K562 (cell line): Measurements from ENCODE around the gene SLC7A11.

Experiments used
- BHLHE40 ChIP-seq: IDR thresholded peaks from 2 replicates; pipeline ENCODE4 v1.6.1; 2011; ENCODE audit warnings: low read length, improper control_type of control experiment
- BRCA1 ChIP-seq, 2 experiments: fragments of 450-650 bp in 1 of 2; sonication (generic) in 1 of 2; formaldehyde crosslinking in 1 of 2; IDR thresholded peaks; 2 replicates each; pipeline versions ENCODE4 v1.5.0 to v1.6.1; 2017 to 2020; ENCODE audit warnings: mild to moderate bottlenecking in 1 of 2, missing genetic modification reagents in 1 of 2
- TF ChIP-seq, protein P1 (sequence below), 3 experiments: IDR thresholded peaks in 2 of 3; conservative IDR thresholded peaks in 1 of 3; 2 replicates each; pipeline ENCODE4 v1.5.1; 2011 to 2012; ENCODE audit warnings: low read length in 3 of 3, mild to moderate bottlenecking in 3 of 3, control low read depth in 2 of 3, improper control_type of control experiment in 1 of 3, inconsistent platforms in 1 of 3, low read depth in 1 of 3, mixed read lengths in 1 of 3, moderate library complexity in 1 of 3; ENCODE audit not compliant: insufficient read depth in 2 of 3

DNA sequence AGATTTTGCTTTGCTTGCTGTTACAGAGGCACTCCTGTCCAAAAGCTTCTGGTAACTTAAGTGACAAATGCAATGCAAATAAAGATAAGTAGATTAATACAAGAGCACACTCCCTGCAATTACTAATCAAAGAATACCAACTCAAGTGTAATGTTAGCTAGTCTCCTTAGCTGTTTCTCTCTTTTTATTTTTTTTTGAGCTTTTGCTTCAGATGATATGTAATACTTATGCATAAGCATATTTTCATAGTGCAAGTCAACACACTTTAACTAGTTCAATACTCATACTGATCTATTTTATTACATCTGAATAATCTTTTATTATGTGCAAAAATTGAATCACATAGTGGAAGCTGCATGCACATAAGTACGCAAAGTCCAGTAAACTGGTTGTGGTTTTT, 2.7 kb downstream of the SLC7A11 start:
- no peak for TF ChIP-seq BHLHE40
- no peak for TF ChIP-seq BRCA1 (IDR thresholded peaks at IDR 0.05)
- no peak for TF ChIP-seq BRCA1 (CRISPR knock-in tag; IDR thresholded peaks at IDR 0.05)
- TF ChIP-seq, protein P1, sequence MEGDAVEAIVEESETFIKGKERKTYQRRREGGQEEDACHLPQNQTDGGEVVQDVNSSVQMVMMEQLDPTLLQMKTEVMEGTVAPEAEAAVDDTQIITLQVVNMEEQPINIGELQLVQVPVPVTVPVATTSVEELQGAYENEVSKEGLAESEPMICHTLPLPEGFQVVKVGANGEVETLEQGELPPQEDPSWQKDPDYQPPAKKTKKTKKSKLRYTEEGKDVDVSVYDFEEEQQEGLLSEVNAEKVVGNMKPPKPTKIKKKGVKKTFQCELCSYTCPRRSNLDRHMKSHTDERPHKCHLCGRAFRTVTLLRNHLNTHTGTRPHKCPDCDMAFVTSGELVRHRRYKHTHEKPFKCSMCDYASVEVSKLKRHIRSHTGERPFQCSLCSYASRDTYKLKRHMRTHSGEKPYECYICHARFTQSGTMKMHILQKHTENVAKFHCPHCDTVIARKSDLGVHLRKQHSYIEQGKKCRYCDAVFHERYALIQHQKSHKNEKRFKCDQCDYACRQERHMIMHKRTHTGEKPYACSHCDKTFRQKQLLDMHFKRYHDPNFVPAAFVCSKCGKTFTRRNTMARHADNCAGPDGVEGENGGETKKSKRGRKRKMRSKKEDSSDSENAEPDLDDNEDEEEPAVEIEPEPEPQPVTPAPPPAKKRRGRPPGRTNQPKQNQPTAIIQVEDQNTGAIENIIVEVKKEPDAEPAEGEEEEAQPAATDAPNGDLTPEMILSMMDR (IDR thresholded peaks at IDR 0.05 in 2 of 3, conservative IDR thresholded peaks at IDR 0.05 in 1 of 3; ENCODE audit: insufficient read depth in 2 of 3, low read depth in 1 of 3, low read length in 3 of 3), result no peak
